ENCODE data around the gene SRMS. TPM values are rescaled to one million over a fixed set of nuclear protein-coding genes. Genes with fewer than 3 reads are reported as not detected.
A peak's percentile ranks its signal among the peaks of the same experiment; 100 is the strongest.

The SRMS gene
- total RNA-seq, 4 donors from 2014 or later, result not detected

GRCh38 chr20:63556873-63557478, 9.4 kb upstream of the SRMS start:
- peaks cover 9 to 13% of the 10 kb centered on the region in 2 donors for H3K4me1 ChIP-seq
- H3K4me3 ChIP-seq (replicated peaks in 1 of 3), result no peak overlapping the region
- H3K36me3 ChIP-seq, result peaks cover 26% of the 10 kb centered on the region in 2 donors
- 71 to 79% methylated on average over 18 to 22 of the region's 23 CpGs for WGBS, 2 donors
- DNase-seq, result no peak
- intact Hi-C loops (cut with DNase I), result no loop called here
- TF ChIP-seq POLR2A (IDR thresholded peaks at IDR 0.05), result no peak
- TF ChIP-seq CTCF (IDR thresholded peaks at IDR 0.05), result no peak
- no peaks in the 10 kb centered on the region for H3K27me3 ChIP-seq
- H3K27ac ChIP-seq, result no peak overlapping the region
- no peaks in the 10 kb centered on the region for H3K9me3 ChIP-seq

GRCh38 chr20:63555661-63556381, 8.3 kb upstream of the SRMS start:
- Histone ChIP-seq H3K36me3 (peaks cover 14% of the 10 kb centered on the region in 2 donors), H3K27ac (no peak overlapping the region), H3K4me1 (peaks cover 9 to 13% of the 10 kb centered on the region in 2 donors), H3K9me3 (no peaks in the 10 kb centered on the region), H3K27me3 (no peaks in the 10 kb centered on the region), H3K4me3 (replicated peaks in 1 of 3) (no peak overlapping the region)
- WGBS, 2 donors, result 90 to 91% methylated on average over 12 to 27 of the region's 45 CpGs
- DNase-seq, result no peak
- intact Hi-C loops (cut with DNase I), result no loop called here
- TF ChIP-seq POLR2A (IDR thresholded peaks at IDR 0.05) (no peak), CTCF (IDR thresholded peaks at IDR 0.05) (no peak)

- no peak for TF ChIP-seq POLR2A (IDR thresholded peaks at IDR 0.05)
- intact Hi-C loops (cut with DNase I), result no loop called here
- no peak for DNase-seq
- peaks cover 3 to 5% of the 10 kb centered on the region in 2 donors for H3K36me3 ChIP-seq
- no peaks in the 10 kb centered on the region for H3K9me3 ChIP-seq
- H3K4me3 ChIP-seq (replicated peaks in 1 of 3), result peak overlapping the region in 1 of 3 donors; percentile 50
- no peaks in the 10 kb centered on the region for H3K27me3 ChIP-seq
- no peak overlapping the region for H3K27ac ChIP-seq
- H3K4me1 ChIP-seq, result peaks cover 9 to 13% of the 10 kb centered on the region in 2 donors
- WGBS, 2 donors, result 70 to 71% methylated on average over 15 to 23 of the region's 38 CpGs
These were observed 7.1 kb upstream of the SRMS start for GRCh38 chr20:63554361-63555278.

- TF ChIP-seq CTCF (IDR thresholded peaks at IDR 0.05), result no peak
- no peak for TF ChIP-seq POLR2A (IDR thresholded peaks at IDR 0.05)
- H3K36me3 ChIP-seq, result peaks cover under 1 to 3% of the 10 kb centered on the region in 2 donors
- intact Hi-C loops (cut with DNase I), result no loop called here
- H3K27ac ChIP-seq, result no peak within 1 kb of the TSS
- WGBS, 2 donors, result 3% methylated on average over 11 to 20 of the region's 34 CpGs
- peak; percentile 61 to 68 for DNase-seq
- peak within 1 kb of the TSS in 2 of 3 donors; percentile 50 to 79 for H3K4me3 ChIP-seq (replicated peaks in 1 of 3)
- peaks cover 9 to 13% of the 10 kb centered on the region in 2 donors for H3K4me1 ChIP-seq
- H3K9me3 ChIP-seq, result no peaks in the 10 kb centered on the region
- no peaks in the 10 kb centered on the region for H3K27me3 ChIP-seq
These were observed 6.4 kb upstream of the SRMS start, which contains the start of gene FNDC11 for GRCh38 chr20:63553933-63554290. TSS of gene FNDC11 (plus strand) at chr20:63554159. CDS start at chr20:63555664, 1,505 bp downstream.

- Histone ChIP-seq H3K9me3 (no peaks in the 10 kb centered on the region), H3K27me3 (no peaks in the 10 kb centered on the region), H3K27ac (no peak overlapping the region), H3K4me1 (peaks cover 9 to 13% of the 10 kb centered on the region in 2 donors), H3K4me3 (replicated peaks in 1 of 3) (peak overlapping the region in 2 of 3 donors; percentile 50 to 79), H3K36me3 (no peaks in the 10 kb centered on the region)
- peak; percentile 62 to 64 for DNase-seq
- TF ChIP-seq CTCF (IDR thresholded peaks at IDR 0.05) (no peak), POLR2A (IDR thresholded peaks at IDR 0.05) (peak in 1 of 2 donors; percentile 24)
- WGBS, 2 donors, result 1 to 2% methylated on average over 14 to 15 of the region's 37 CpGs
- intact Hi-C loops (cut with DNase I), result no loop called here
These were observed 5.8 kb upstream of the SRMS start for GRCh38 chr20:63553251-63553932.

Data from thyroid gland (tissue), 4 donors.